HepG2 (cell line): ENCODE results near the gene MICALL2.

Source experiments
- CHD4 ChIP-seq: fragments of 200-600 bp; sonication (generic); IDR thresholded peaks from 2 replicates; pipeline ENCODE4 v1.7.0; 2017; ENCODE audit warnings: mild to moderate bottlenecking, low read length, borderline replicate concordance
- RAD21 ChIP-seq: fragments of 450-650 bp; formaldehyde crosslinking; IDR thresholded peaks from 2 replicates; pipeline ENCODE4 v1.5.0; 2020; ENCODE audit warnings: mild to moderate bottlenecking
- ZNF282 ChIP-seq: fragments of 450-650 bp; IDR thresholded peaks from 2 replicates; pipeline ENCODE4 v1.6.1; 2018; ENCODE audit not compliant: partially characterized antibody

- TF ChIP-seq ZNF282 (no peak), RAD21 (no peak), CHD4 (no peak)
Observed at GRCh38 chr7:1387261-1387660, 72.0 kb downstream of the MICALL2 start.
